Measurements from ENCODE around the gene NUF2.
"Not testable (repeated sequence)": the region's sequence is repeated elsewhere in the genome, so short reads cannot be mapped to it uniquely, and the experiment has no call there.

NUF2 gene

DNA sequence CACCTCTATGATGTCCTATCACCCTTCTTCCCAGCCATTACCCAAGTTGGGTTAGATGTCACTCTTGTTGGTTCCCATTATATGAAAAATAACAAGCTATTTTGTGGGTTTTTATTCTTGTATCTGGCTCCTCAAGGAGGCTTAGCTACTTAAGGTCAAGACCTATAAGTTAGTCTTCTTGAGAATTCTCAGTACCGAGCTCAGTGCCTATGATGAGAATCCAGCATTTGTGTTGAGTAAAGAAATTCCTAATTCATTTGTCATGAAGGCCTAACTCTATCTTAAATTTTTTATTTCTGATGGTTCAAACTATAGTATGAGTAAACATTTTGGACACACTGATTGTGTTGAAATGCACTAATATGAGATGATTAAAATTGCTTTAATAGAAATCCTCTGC, 15.9 kb downstream of the NUF2 start:
- DNase-seq: no peak

DNA sequence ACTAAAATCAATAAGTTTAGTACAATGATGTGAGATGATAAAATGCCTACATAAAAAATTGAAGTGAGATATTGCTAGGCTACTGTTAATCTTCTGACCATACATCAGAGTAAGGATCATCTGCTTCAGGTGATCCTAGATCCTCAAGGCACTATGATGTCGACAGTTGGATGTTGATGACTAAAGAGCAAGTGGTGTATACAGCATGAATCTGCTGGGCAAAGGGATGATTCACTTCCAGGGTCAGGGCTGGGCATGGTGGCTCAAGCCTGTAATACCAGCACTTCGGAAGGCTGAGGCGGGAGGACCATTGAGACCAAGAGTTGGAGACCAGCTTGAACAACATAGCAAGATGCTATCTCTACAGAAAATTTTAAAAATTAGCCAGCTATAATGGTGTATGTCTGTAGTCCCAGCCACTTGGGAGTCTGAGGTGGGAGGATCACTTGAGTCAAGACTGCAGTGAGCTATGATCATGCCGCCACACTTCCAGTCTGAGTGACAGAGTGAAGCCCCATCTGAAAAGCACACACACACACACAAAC, 24.6 kb downstream of the NUF2 start:
- DNase-seq: no peak

DNA sequence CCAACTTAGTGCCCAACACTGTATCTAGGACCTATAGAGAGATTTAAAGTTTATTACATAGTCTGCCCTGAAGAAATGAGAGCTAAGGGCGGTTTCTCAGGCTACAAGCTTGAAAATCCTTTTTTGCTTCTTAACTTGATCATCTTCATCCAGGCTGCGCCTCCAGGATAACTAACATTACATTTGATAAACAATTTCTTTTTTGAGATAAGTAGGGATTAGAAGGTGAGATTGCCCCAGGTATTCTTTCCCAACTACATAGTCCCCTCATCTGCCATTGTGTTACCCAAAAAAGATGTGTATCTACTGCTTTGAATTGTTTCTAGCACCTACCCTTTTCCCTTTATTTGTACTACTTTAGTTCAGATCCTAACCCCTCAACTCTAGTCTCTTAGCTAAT, 25.4 kb downstream of the NUF2 start:
- no peak for DNase-seq

DNA sequence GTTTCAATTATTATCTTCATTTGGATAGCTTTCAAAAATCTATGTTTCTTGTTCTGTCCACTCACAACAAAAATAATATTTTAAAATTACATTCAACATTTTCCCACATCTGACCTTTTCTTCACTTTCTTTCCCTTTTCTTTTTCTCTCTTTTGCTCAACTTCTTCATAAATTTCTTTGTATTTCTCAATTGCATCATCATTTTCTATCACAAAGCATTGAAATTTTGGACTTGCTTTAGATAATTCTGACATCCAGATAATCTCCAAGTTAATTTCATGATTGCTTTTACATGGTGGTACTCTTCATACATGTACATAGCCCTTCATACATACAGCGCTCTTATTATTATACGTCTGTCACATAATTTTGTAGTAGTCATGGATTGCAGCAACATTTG, 30.2 kb downstream of the NUF2 start:
- no peak for DNase-seq

DNA sequence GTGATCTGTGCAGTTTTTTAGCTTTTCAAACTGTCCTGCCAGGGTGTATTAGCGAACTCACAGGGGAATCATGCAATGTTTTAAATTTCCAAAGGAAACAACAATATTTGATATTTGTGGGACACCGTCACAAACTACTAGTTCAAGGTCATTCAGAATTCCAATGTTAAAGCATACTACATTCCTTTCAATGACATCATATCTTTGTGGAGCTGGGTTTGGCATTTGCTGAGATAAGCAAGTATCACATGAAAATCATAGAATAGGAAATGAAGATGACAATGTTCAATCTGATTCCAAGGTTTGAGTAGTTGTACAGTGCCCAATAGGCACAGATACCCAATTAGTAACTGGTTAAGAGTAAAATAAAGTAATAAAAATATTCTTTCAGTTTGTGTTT, 35.6 kb downstream of the NUF2 start:
- DNase-seq: no peak

DNA sequence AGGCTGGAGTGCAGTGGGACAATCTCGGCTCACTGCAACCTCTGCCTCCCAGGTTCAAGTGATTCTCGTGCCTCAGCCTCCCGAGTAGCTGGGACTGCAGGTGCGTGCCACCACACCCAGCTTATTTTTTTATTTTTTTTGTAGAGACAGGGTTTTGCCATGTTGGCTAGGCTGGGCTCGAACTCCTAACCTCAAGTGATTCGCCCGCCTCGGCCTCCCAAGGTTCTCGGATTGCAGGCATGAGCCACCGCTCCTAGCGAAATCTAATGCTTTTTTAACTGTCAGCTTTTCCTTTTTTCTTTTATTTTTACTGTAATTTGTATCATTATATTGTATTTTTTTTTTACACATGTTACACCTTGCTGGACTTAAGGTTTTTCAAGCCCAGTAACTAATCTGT, 36.4 kb downstream of the NUF2 start:
- not testable (repeated sequence) for DNase-seq

DNA sequence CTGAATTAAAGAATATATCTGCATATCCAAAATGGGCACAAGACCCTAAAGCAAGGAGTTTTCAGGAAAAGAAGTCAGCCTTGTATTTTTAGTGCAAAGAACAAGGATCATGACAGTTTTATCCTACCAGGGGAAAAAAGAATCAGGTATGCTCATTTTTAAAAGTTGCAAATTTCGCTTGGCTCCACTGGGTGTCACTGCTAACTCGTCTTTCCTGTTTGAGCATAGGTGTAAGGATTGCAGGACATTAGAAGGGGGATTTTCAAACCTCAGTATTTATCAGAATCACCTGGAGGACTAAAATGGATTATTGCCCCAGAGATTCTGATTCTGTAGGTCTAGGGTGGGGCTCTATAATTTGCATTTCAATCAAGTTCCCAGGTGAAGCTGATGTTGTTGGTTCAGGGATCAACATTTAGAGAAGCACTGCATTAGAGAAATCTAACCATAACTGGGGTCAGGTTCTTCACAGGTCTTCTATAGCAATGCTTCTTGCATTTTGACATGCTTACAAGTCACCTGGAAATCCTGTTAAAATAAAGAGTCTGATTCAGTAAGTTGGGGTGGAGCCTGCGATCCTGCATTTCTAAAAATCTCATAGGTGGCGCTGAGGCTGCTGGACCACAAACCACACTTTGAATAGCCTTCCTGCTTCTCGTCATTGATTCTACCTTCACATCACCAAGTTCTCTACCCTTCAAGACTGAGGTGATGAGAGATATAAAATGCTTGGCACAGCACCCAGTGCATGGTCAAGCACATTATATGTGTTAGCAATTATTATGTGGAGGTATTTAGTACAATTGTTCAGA, 39.6 kb downstream of the NUF2 start:
- DNase-seq: no peak

DNA sequence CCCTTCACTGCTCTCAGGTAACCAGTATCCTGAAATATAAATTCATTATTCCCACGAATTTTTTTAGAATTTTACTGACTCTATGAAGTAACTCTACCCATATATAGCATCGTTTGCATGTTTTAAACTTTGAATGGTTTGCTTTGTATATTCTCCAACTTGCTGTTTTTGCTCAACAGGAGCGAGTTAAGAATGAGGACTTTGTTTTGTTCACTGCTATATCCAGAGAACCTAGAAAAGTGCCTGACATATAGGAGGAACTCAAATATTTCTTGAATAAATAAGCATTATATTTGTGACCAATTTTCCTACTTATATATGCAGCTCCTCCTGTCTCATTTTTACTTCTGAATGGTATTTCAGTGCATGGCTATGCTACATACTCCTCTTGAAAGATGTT, 43.4 kb downstream of the NUF2 start:
- no peak for DNase-seq

DNA sequence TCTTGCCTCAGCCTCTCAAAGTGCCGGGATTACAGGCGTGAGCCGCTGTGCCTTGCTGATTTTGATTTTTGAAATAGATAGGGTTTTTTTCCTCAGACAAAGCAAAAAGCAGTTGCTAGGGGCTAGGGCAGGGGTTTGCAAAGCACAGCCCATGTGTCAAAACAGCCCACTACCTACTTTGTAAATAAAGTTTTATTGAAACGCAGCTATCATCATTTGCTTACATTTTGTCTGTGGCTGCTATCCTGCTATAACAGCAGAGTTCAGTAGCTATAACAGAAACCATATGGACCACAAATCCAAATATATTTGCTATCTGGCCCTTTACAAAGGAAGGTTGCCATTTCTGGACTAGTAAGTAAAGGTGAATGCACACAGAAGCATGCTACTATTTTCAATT, 44.8 kb downstream of the NUF2 start:
- no peak for DNase-seq

DNA sequence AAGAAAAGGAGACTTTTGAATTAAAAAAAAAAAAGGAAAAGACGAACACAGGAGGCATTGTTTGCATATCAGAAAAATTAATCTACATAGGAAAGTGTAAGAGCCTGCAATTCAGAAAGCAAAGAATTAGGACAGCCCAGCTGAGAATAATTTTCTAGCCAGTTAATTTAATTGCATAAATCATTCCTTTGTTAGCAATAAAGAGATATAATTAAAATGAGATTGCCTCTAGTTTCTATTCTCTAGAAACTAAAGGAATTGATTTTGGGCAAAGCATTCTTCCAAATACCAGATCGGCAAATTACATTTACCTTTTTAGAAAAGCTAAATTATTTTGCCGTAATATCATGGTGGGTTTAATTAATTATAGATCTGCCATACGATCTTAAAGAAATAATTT, 46.0 kb downstream of the NUF2 start:
- no peak for DNase-seq

DNA sequence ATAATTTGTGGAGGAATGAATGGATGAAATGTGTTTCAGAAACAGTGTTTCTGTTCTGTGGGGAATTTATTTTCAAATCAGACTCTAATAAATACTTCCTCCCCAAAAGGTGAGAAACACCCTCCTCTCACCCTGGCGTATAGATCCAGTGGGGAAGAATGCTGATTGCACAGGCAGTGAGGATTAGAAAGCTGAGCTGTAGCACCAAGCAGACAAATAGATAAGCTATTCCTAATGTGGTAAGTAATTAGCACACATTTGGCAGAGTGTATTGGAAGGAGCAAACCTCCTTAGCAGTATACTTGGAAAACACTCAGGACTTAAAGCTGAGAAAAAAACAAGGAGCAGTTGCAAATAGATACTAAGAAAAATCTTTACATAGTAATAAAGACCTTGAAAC, 50.8 kb downstream of the NUF2 start:
- DNase-seq: no peak

DNA sequence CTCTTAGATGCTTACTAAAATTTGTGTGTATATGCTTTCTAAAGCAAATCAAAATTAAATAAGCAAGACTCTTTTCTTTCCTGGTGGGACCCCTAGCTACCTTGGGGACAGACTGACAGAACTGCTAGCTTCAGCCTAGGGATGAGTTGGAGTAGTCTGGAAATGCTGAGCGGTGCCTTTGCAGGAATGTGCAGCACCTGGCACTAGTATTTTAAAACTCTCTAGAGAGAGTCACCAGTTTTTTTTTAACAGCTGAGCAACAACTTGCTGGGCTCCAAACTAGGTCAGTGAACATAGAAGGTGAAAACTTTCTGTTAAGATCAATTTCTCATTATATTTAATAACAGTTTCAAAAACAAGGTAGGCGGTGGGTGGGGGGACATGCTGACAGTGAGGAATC, 56.8 kb downstream of the NUF2 start:
- no peak for DNase-seq

DNA sequence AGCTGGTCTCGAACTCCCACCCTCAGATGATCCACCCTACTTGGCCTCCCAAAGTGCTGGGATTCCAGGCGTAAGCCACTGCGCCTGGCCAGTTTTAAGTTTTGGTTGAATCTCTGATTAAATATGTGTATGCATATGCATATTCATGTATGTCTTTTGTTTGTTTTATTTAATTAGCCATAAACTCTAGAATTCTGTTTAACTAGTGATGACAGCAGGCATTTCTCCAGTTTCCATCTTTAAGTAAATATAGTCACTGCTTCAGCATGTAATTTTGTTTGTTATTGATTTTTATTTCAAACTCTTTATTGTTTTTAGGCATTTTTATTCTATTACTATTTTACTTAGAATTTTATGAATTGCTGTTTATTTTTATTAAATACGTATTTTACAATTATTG, 58.0 kb downstream of the NUF2 start:
- no peak for DNase-seq

DNA sequence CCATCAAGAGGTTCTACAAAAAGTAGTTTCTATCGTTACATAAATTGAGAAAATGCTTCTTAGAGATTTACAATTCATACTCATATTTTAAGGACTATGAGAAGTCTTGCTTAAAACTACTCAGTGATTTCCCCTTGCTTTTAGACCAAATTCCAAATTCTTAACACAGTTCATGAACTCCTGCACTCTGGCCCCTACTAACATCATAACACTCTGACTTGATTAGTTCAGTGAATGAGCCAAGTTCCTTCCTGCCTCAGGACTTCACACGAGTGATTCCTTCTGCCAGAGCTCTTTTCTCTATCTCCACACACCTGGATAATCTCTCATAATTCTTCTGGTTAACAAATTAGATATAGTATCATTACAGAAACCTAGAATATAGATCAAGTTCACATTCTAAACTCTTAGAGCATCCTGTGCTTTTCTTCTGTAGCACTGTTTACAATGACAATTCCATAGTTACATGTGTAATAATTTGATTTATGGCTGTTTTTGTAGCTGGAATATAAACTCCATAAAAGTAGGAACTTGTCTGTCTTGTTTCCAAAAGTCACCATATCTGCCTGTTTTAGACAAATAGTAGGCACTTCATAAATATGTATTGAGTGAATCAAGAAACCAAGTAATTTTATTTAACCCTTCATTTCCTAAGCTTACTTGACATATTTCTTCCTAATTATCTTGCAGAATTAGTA, 59.9 kb downstream of the NUF2 start:
- no peak for DNase-seq

DNA sequence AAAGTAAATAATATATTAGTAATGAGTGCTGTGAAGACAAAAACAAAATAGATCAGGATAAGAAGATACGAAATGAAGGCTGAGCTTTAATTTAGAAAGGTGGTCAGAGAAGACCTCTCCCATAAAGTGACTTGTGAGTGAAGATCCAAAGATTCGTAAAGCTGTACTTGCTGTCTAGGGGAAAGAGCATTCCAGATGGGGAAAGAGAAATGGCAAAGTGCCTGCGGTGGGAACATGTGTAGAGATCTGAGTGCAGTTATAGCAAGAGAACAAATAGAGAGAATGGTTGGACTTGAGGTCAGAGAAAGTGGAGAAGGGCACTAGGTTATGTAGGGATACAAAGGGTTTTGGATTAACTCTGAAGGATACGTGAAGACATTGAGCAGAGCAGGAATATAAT, 60.6 kb downstream of the NUF2 start:
- no peak for DNase-seq

DNA sequence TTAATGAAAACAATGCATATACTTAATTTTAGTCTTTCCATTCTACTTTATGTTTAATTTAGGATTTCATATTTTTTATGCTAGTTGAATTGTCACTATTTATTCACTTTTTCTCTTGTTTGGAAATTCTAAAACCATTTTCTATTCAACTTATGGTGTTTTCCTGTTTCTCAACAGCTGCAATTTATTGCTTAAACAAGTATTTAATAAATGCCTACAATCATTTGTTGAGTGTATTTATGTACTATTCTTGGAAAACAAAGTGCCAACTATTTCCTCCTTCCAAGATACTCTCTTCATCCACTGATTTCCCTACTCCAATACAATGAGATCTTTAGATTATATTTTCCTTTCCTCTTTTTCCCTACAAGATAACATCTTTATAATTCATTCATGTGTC, 65.4 kb downstream of the NUF2 start:
- DNase-seq: no peak

DNA sequence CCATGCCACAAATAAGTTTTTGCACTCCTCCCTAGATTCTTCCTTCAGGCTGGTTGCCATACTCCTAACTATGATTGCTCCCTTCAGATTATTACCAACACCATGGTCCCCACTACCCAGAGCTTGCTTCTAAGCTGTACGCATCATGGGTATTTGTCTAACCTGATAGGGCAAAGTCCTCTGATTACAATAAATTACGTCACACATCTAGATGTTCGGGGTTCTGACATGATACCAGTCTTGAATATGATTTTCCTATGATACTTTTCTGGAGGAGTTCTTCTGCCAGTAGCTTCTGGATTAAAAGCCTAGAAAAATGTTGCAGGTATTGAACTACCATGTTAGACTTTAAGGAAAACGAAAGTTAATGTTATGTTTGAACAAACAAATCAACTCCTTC, 67.2 kb downstream of the NUF2 start:
- DNase-seq: no peak

DNA sequence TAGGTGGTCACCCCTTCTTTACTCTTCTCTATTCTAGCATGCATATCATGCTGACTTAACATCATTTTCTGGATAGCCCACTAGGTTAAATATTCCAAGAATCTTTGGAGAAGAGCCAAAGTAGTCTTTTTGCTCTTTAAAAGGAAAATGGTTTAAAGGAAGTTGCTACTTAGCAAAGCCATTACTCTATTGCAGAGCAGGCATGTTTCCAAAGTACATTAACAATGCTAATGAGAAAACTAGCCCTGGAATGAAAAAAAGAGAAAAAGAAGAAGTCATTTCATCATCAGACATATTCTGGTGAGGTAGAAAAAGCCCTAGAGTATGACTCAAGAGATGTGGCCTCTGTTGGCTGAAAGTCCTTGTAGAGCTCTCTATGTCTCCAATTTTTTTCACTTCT, 74.0 kb downstream of the NUF2 start:
- DNase-seq: no peak

DNA sequence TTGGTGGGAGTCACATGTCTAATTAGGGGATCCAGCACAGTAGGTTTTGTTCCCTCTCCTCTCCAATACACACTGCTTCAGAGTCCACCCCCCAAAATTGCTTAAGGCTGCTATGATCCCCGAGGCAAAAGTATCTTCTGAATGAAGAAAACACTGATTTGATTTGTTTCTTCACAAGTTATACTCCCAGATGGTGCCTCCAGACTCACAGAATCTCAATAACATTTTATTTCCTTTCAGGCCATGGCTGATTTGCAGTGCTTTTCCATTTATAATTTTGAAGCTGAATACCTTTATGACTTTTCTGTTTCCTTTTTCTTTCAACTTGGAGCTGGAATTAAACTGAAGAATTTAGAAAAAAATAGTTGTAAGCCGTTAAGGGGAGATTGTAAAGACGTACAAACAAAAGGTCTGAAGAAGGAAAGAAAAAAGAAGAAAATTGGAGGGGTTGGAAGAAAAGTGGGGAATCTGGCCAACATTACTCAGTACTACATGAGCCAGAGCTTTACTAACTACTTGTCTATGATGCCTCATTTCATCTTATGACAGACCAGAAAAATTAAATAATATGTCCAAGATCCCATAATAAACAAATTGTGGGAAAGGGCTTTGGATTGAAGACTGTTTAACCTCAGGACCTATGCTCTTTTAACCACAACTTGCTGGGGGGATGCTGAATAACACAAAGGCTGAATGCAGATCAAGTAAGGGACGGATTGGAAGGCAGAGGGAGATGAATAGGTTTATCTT, 75.9 kb downstream of the NUF2 start:
- no peak for DNase-seq

DNA sequence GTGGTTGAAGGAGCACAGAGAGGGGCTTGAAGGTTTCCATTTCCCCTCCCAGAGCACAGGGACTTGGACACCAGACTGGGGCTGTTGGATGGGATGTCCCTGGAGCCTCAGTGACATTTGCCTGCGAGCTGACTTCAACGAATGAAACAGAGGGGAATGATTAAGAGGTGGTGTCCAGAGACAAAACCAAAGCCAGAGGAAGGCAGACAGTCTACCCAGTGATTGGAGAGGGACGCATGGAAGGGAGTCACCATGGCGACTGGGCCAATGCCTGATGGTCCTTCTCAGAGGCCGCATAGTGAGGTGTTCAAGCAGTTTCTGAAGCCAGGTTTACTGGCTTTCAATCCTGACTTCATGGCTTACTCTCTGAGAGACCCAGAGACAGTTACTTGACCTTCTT, 77.2 kb downstream of the NUF2 start:
- no peak for DNase-seq

DNA sequence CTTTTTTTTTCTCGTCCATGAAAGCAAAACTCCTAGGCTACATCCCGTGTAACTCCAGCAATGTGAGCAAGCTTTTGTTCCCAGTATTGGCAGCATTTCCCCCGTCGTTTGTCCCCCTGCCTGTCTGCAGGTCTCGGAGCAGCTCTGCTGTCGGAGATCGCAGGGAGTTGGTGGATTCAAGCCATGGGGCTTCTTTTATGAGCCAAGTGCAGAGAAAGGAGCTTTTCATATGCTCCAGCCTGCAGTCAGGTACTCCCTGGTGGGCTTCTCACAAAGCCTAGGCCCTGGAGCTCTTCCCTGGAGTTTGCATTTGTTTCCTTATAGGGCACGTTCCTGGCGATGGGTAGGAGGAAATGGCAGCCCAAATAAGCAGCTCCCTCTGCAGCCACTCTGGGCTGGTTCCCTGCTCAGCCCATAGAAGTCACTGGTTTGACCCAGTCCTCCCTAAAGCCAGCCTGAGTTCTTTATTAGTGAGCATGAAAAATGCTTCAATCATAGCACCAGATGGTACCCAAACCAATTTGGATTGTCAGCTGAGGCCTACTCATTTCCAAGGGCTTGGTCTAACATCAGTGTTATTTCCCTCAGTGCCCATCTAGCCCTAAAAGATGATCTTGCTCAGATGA, 78.3 kb downstream of the NUF2 start:
- no peak for DNase-seq

DNA sequence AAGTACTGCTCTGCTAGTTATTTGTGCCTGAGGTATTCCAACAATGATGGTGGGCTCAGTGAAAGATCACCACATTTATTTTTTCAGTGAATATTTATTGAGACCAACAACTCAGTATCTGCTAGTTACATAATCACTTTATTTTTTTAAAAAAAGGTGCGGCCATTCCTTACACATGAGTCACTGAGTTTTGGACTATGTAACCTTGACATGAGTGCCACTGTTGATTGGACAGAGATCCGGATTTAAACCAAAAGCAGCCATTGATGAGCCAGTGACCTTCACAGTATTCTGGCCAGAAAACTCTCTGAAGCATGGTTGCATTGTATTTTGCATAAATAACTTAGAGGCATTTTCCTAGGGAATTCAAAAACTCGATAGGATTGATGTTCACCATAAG, 79.5 kb downstream of the NUF2 start:
- DNase-seq: no peak
